ENCODE data around the gene SLC6A6. TPM values are rescaled to one million over a fixed set of nuclear protein-coding genes. Genes with fewer than 3 reads are reported as not detected.

The SLC6A6 gene
- polyA plus RNA-seq, 1 donor (not counting 4 experiments of a cell fraction or from before 2014, with no cell fraction given) = 8.3 TPM

GRCh38 chr3:14363991-14364390, 38.4 kb upstream of the SLC6A6 start:
- peaks cover 62% of the 10 kb centered on the region for H3K27me3 ChIP-seq (ENCODE audit: control insufficient read depth, extremely low read depth, insufficient read depth, low read length)
- no peak for FAIRE-seq

GRCh38 chr3:14364580-14365292, 37.7 kb upstream of the SLC6A6 start:
- no peaks in the 10 kb centered on the region for H3K9me1 ChIP-seq (ENCODE audit: control insufficient read depth, extremely low read depth, insufficient read depth, low read length)
- peaks cover 55% of the 10 kb centered on the region for H3K27me3 ChIP-seq (ENCODE audit: control insufficient read depth, extremely low read depth, insufficient read depth, low read length)
- no peak for DNase-seq (ENCODE audit: low read depth, low spot score)
- TF ChIP-seq CTCF (optimal IDR thresholded peaks at IDR 0.05 in 1 of 3, IDR thresholded peaks at IDR 0.05 in 1 of 3, conservative IDR thresholded peaks at IDR 0.05 in 1 of 3; ENCODE audit: extremely low read depth in 1 of 3, insufficient read depth in 2 of 3, low read length in 3 of 3) = no peak
- TF ChIP-seq EZH2 (IDR thresholded peaks at IDR 0.05; ENCODE audit: low read length) = no peak
- no peaks in the 10 kb centered on the region for H4K20me1 ChIP-seq (ENCODE audit: control insufficient read depth, extremely low read depth, insufficient read depth, low read length)
- H3K9me3 ChIP-seq (ENCODE audit: control insufficient read depth, low read depth, low read length) = no peaks in the 10 kb centered on the region
- no peak overlapping the region for H3K9ac ChIP-seq (ENCODE audit: control insufficient read depth, extremely low read depth, insufficient read depth, low read length)
- H3K79me2 ChIP-seq (ENCODE audit: control insufficient read depth, insufficient read depth, low read length) = no peaks in the 10 kb centered on the region
- FAIRE-seq = no peak
- H3K36me3 ChIP-seq (ENCODE audit: control insufficient read depth in 2 of 2, extremely low read depth in 1 of 2, insufficient read depth in 2 of 2, low read length in 2 of 2) = no peaks in the 10 kb centered on the region
- H3K27ac ChIP-seq (ENCODE audit: control insufficient read depth, insufficient read depth, low read length) = no peak overlapping the region
- peaks cover 3% of the 10 kb centered on the region for H3K4me1 ChIP-seq (ENCODE audit: control insufficient read depth, extremely low read depth, insufficient read depth, low read length)
- H3K4me3 ChIP-seq (ENCODE audit: control insufficient read depth in 2 of 3, extremely low read depth in 1 of 3, insufficient read depth in 2 of 3, low read depth in 1 of 3, low read length in 3 of 3) = no peak overlapping the region
- H3K4me2 ChIP-seq (ENCODE audit: control insufficient read depth, extremely low read depth, insufficient read depth, low read depth, low read length) = no peak overlapping the region
- no peak overlapping the region for H2AFZ ChIP-seq (ENCODE audit: control insufficient read depth, low read length)
- dilution Hi-C loops (cut with MboI; ENCODE audit: extremely low pct_ligation_motif_present, low sequenced_read_pairs) = no loop called here

More at GRCh38 chr3:14363991-14364390, 38.4 kb upstream of the SLC6A6 start:
- Histone ChIP-seq H3K36me3 (ENCODE audit: control insufficient read depth in 2 of 2, extremely low read depth in 1 of 2, insufficient read depth in 2 of 2, low read length in 2 of 2) (no peaks in the 10 kb centered on the region), H3K27ac (ENCODE audit: control insufficient read depth, insufficient read depth, low read length) (no peak overlapping the region), H3K9me1 (ENCODE audit: control insufficient read depth, extremely low read depth, insufficient read depth, low read length) (no peaks in the 10 kb centered on the region), H3K79me2 (ENCODE audit: control insufficient read depth, insufficient read depth, low read length) (no peaks in the 10 kb centered on the region), H3K9ac (ENCODE audit: control insufficient read depth, extremely low read depth, insufficient read depth, low read length) (no peak overlapping the region), H3K4me2 (ENCODE audit: control insufficient read depth, extremely low read depth, insufficient read depth, low read depth, low read length) (no peak overlapping the region), H3K4me3 (ENCODE audit: control insufficient read depth in 2 of 3, extremely low read depth in 1 of 3, insufficient read depth in 2 of 3, low read depth in 1 of 3, low read length in 3 of 3) (no peak overlapping the region), H4K20me1 (ENCODE audit: control insufficient read depth, extremely low read depth, insufficient read depth, low read length) (no peaks in the 10 kb centered on the region), H3K9me3 (ENCODE audit: control insufficient read depth, low read depth, low read length) (no peaks in the 10 kb centered on the region), H3K4me1 (ENCODE audit: control insufficient read depth, extremely low read depth, insufficient read depth, low read length) (peaks cover 3% of the 10 kb centered on the region), H2AFZ (ENCODE audit: control insufficient read depth, low read length) (no peak overlapping the region)
- no peak for DNase-seq (ENCODE audit: low read depth, low spot score)
- TF ChIP-seq CTCF (optimal IDR thresholded peaks at IDR 0.05 in 1 of 3, IDR thresholded peaks at IDR 0.05 in 1 of 3, conservative IDR thresholded peaks at IDR 0.05 in 1 of 3; ENCODE audit: extremely low read depth in 1 of 3, insufficient read depth in 2 of 3, low read length in 3 of 3) (no peak), EZH2 (IDR thresholded peaks at IDR 0.05; ENCODE audit: low read length) (no peak)
- dilution Hi-C loops (cut with MboI; ENCODE audit: extremely low pct_ligation_motif_present, low sequenced_read_pairs) = no loop called here
